OCI-LY1 (cell line): ENCODE data around the gene CD6.

ENCODE experiments used
- CTCF ChIP-seq: fragments of 200-600 bp; sonication (generic), shearing (Covaris generic); IDR thresholded peaks from 2 replicates; pipeline ENCODE4 v1.5.1; 2017; ENCODE audit warnings: mild to moderate bottlenecking, antibody characterized with exemption, low read length, moderate library complexity, mixed read lengths
- EZH2 ChIP-seq: fragments of 200-600 bp; sonication (generic), shearing (Covaris generic); IDR thresholded peaks from 2 replicates; pipeline ENCODE4 v1.8.0; 2017; ENCODE audit warnings: borderline replicate concordance, mixed run types, mild to moderate bottlenecking, antibody characterized with exemption, low read length, moderate library complexity, mixed read lengths

DNA sequence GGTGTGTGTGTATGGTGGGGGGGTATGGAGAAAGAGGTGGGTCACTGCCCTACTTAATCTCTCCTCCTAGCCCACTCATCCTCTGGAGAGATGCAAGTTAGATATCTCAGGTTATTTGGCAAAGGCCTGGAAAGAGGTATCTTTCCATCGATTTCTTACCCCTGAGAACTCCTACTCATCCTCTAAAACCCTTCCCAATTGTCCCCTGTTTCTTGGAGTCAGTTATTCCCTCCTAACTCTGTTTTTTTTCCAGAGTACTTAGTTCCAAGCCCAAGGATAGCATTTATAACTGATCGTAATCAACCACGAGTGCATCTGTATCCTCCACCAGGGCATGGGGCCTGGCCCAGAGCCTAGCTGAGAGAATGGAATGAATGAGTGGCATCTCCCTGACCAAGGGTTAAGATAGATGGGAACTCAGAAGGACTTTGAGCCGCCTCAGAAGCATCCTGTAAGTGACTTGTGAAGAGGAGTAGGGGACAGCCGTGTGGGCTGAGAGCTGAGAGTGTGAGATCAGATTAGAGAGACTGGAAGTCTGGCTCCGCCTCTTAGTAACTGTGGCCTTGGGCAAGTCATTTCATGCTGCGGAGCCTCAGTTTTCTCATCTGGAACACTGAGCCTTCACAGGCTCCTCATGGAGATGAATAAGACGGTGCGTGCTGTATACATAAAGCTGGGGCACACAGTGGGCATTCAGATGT is 16.2 kb downstream of the CD6 start:
- no peak for TF ChIP-seq CTCF
- TF ChIP-seq EZH2: no peak
